OCI-LY3 (cell line): Measurements from ENCODE around the gene FOXF2.

Source experiments
- H2AFZ ChIP-seq: fragments of 200-600, 300-600 bp; shearing (Covaris generic); 2 replicates; pipeline ENCODE4 v1.6.0; 2014; ENCODE audit warnings: antibody characterized with exemption, low read depth, low read length
- H3K27ac ChIP-seq: fragments of 200-600, 300-600 bp; sonication (generic); 2 replicates; pipeline ENCODE4 v1.5.1; 2014; ENCODE audit warnings: mild to moderate bottlenecking, low read length, moderate library complexity, mixed read lengths
- H3K27me3 ChIP-seq: fragments of 200-600, 300-600 bp; sonication (generic); 2 replicates; pipeline ENCODE4 v1.6.1; 2014; ENCODE audit warnings: low read depth, low read length, mixed read lengths
- H3K36me3 ChIP-seq: fragments of 200-600, 300-600 bp; sonication (generic); replicated peaks from 2 replicates; pipeline ENCODE3; 2014; ENCODE audit warnings: low read depth, low read length, mixed read lengths
- H3K4me1 ChIP-seq: fragments of 300-600, 200-600 bp; sonication (generic); 2 replicates; pipeline ENCODE4 v1.6.1; 2014; ENCODE audit warnings: low read length, mixed read lengths
- H3K4me2 ChIP-seq: fragments of 200-600, 300-600 bp; sonication (generic); 2 replicates; pipeline ENCODE4 v1.6.1; 2014; ENCODE audit warnings: low read length, mixed read lengths
- H3K4me3 ChIP-seq: fragments of 300-600, 200-600 bp; sonication (generic); 2 replicates; pipeline ENCODE4 v1.5.1; 2014; ENCODE audit warnings: antibody characterized with exemption, mild to moderate bottlenecking, low read length, moderate library complexity
- H3K79me2 ChIP-seq: fragments of 300-600, 200-600 bp; shearing (Covaris generic); 2 replicates; pipeline ENCODE4 v1.6.1; 2014; ENCODE audit warnings: mild to moderate bottlenecking, low read length, mixed read lengths
- H3K9ac ChIP-seq: fragments of 300-600, 200-600 bp; shearing (Covaris generic); 2 replicates; pipeline ENCODE4 v1.6.0; 2014; ENCODE audit warnings: mild to moderate bottlenecking, low read length, moderate library complexity
- H3K9me3 ChIP-seq: fragments of 200-600, 300-600 bp; shearing (Covaris generic); 2 replicates; pipeline ENCODE4 v1.6.1; 2014; ENCODE audit warnings: low read length, mixed read lengths; ENCODE audit not compliant: insufficient read depth
- H4K20me1 ChIP-seq: fragments of 200-600, 300-600 bp; sonication (generic); 2 replicates; pipeline ENCODE4 v1.6.1; 2016; ENCODE audit warnings: low read length, mixed read lengths; ENCODE audit not compliant: insufficient read depth
- EZH2phosphoT487 ChIP-seq: fragments of 200-600 bp; shearing (Covaris generic); IDR thresholded peaks from 2 replicates; pipeline ENCODE4 v1.6.1; 2018; ENCODE audit warnings: antibody characterized with exemption, mixed run types, low read depth
- TF ChIP-seq, protein P1 (sequence below): fragments of 200-600, 300-600 bp; sonication (generic); IDR thresholded peaks from 2 replicates; pipeline ENCODE4 v1.5.1; 2014; ENCODE audit warnings: antibody characterized with exemption, low read length, low read depth

FOXF2 gene

DNA sequence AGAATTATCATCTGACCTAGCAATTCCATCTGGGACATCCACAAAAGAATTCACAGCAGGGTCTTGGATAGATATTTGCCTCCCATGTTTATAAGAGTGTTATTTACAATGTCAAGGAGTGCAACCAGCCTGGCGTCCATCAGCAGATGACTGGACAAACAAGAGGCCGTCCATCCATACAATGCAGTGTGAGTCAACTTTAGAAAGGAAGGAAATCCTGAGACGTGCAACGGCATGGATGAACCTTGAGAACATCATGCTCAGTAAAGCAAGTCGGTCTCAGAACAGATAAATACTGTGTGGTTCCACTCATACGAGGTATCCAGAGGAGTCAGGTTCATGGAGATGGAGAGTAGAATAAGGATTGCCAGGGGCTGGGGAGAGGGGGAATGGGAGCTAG lies 46.4 kb downstream of the FOXF2 start:
- Histone ChIP-seq H3K27ac (no peak overlapping the region), H3K27me3 (peaks cover 2% of the 10 kb centered on the region; the same call in 1 of the 2 replicates), H3K79me2 (no peaks in the 10 kb centered on the region), H3K4me1 (peaks cover 7% of the 10 kb centered on the region; the same call in 1 of the 2 replicates), H3K36me3 (no peaks in the 10 kb centered on the region), H3K4me3 (no peak overlapping the region), H4K20me1 (no peaks in the 10 kb centered on the region), H3K9me3 (no peaks in the 10 kb centered on the region), H3K4me2 (no peak overlapping the region), H2AFZ (no peak overlapping the region), H3K9ac (no peak overlapping the region)
- TF ChIP-seq, protein P1, sequence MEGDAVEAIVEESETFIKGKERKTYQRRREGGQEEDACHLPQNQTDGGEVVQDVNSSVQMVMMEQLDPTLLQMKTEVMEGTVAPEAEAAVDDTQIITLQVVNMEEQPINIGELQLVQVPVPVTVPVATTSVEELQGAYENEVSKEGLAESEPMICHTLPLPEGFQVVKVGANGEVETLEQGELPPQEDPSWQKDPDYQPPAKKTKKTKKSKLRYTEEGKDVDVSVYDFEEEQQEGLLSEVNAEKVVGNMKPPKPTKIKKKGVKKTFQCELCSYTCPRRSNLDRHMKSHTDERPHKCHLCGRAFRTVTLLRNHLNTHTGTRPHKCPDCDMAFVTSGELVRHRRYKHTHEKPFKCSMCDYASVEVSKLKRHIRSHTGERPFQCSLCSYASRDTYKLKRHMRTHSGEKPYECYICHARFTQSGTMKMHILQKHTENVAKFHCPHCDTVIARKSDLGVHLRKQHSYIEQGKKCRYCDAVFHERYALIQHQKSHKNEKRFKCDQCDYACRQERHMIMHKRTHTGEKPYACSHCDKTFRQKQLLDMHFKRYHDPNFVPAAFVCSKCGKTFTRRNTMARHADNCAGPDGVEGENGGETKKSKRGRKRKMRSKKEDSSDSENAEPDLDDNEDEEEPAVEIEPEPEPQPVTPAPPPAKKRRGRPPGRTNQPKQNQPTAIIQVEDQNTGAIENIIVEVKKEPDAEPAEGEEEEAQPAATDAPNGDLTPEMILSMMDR, result no peak
- TF ChIP-seq EZH2phosphoT487, result no peak

DNA sequence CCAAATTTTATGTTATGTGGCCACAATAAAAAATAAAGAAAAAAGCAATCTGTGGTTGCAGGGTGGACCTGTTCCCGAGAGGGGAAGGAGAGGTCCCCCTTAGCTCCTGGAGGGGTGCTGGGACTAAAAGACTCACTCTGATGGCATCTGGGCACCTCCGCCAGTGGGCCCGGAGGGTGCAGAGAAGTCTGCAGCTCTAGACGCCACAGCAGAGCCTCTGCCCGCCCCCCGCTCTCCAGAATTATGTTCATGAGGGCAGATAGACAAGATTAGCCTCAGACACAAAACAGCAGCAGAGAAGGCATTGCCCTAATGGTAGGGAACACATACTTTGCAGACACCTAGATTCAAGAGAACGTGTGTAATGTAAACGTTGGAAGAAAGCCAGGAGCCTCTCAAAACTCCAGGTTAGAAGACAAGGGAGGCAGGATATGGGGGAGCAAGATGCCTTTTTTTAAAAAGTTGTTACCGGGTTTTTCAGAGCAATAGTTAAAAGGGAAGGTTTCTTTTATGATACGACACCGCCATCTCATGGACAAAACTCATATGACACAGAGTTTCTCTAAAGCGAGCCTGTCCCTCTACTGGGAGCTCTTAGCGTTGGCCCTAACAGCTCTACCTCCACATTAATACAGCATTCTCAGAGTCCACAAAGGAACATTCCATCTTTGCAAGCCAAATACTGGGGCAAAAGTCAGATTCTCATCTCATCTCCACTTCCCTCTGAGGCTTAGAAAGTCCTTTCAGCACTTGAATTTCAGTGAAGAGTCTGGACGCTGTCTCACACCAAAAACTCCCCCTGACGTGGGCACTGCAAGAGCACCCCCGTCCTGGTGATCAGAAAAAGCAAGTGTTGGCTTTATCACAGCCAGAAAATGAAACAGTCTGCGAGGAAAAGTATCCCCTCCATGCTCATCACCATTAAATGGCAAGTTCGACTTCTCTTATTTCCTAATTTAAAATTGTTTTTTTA lies 47.2 kb downstream of the FOXF2 start:
- Histone ChIP-seq H3K4me2 (peak overlapping the region; percentile 62), H2AFZ (peak overlapping the region; percentile 74), H3K27me3 (peaks cover 2% of the 10 kb centered on the region; the same call in 1 of the 2 replicates)

GRCh38 chr6:1437553-1438406 lies 48.4 kb downstream of the FOXF2 start:
- Histone ChIP-seq H3K4me3 (no peak overlapping the region), H2AFZ (no peak overlapping the region), H3K4me2 (no peak overlapping the region)

More for the DNA sequence above, 47.2 kb downstream of the FOXF2 start:
- peak overlapping the region; percentile 56 for H3K4me3 ChIP-seq
- no peaks in the 10 kb centered on the region for H4K20me1 ChIP-seq
- no peaks in the 10 kb centered on the region for H3K79me2 ChIP-seq
- no peak overlapping the region for H3K27ac ChIP-seq
- TF ChIP-seq, protein P1, result peak; percentile 60
- no peak for TF ChIP-seq EZH2phosphoT487
- H3K9ac ChIP-seq, result no peak overlapping the region
- H3K36me3 ChIP-seq, result no peaks in the 10 kb centered on the region
- H3K4me1 ChIP-seq, result peaks cover 7% of the 10 kb centered on the region; the same call in 1 of the 2 replicates
- no peaks in the 10 kb centered on the region for H3K9me3 ChIP-seq

More at GRCh38 chr6:1437553-1438406, 48.4 kb downstream of the FOXF2 start:
- H3K36me3 ChIP-seq, result no peaks in the 10 kb centered on the region
- no peaks in the 10 kb centered on the region for H3K79me2 ChIP-seq
- H3K9me3 ChIP-seq, result no peaks in the 10 kb centered on the region
- no peak overlapping the region for H3K27ac ChIP-seq
- H3K9ac ChIP-seq, result no peak overlapping the region
- H3K27me3 ChIP-seq, result peaks cover 2% of the 10 kb centered on the region; the same call in 1 of the 2 replicates
- TF ChIP-seq, protein P1, result no peak
- TF ChIP-seq EZH2phosphoT487, result no peak
- no peaks in the 10 kb centered on the region for H4K20me1 ChIP-seq
- peaks cover 7% of the 10 kb centered on the region; the same call in 1 of the 2 replicates for H3K4me1 ChIP-seq
